IMR-90 (cell line): ENCODE data around the gene ITGB2. TPM values are rescaled to one million over a fixed set of nuclear protein-coding genes. Genes with fewer than 3 reads are reported as not detected.

Source experiments
- ATAC-seq: fragments of 200-7000 bp; cut with Tn5 transposase; 2 replicates; pipeline ENCODE4 v1.9.1; 2020; ENCODE audit warnings: low read depth, mild to moderate bottlenecking, moderate library complexity
- BruUV-seq: library from RNA; stranded (reverse); fragments of 400-500 nt; replicated peaks from 2 replicates; lab custom pipeline; 2021; lab: Mats Ljungman, UMichigan
- CTCF ChIA-PET: fragments of 300-600 bp; formaldehyde crosslinking; extraction: SDS; loops from one replicate; lab custom pipeline; 2021; ENCODE audit warnings: antibody characterized with exemption; lab: Yijun Ruan, JAX
- POLR2A ChIA-PET: fragments of 300-600 bp; sonication (Branson Sonifier 250); formaldehyde crosslinking; loops from one replicate; lab custom pipeline; 2022; ENCODE audit warnings: antibody characterized with exemption; ENCODE audit not compliant: unreplicated experiment; lab: Charles Lee
- DNase-seq: peaks from one replicate; pipeline ENCODE4 v3.0.0; 2013
- H2AFZ ChIP-seq: replicated peaks from 2 replicates; pipeline ENCODE3; 2013; ENCODE audit warnings: low read length, mild to moderate bottlenecking; ENCODE audit not compliant: poor library complexity
- H2AK5ac ChIP-seq: 2 replicates; pipeline ENCODE4 v1.6.1; 2013; ENCODE audit warnings: low read depth, low read length, inconsistent platforms
- H2AK9ac ChIP-seq: replicated peaks from 2 replicates; pipeline ENCODE3; 2013; ENCODE audit warnings: mild to moderate bottlenecking, low read depth, low read length, moderate library complexity; ENCODE audit not compliant: poor library complexity
- H2BK120ac ChIP-seq: 2 replicates; pipeline ENCODE4 v1.6.1; 2013; ENCODE audit warnings: low read depth, low read length, inconsistent platforms
- H2BK15ac ChIP-seq: 3 replicates; pipeline ENCODE4 v1.6.1; 2013; ENCODE audit warnings: low read depth, low read length, inconsistent platforms
- H2BK20ac ChIP-seq: 2 replicates; pipeline ENCODE4 v1.6.1; 2013; ENCODE audit warnings: low read depth, mild to moderate bottlenecking, inconsistent platforms, low read length, moderate library complexity
- H2BK5ac ChIP-seq: 2 replicates; pipeline ENCODE4 v1.6.1; 2013; ENCODE audit warnings: mild to moderate bottlenecking, low read depth, low read length, inconsistent platforms; ENCODE audit not compliant: poor library complexity, severe bottlenecking
- H3K14ac ChIP-seq: replicated peaks from 2 replicates; pipeline ENCODE4 v1.6.1; 2013; ENCODE audit warnings: low read depth, low read length, inconsistent platforms
- H3K18ac ChIP-seq: 2 replicates; pipeline ENCODE4 v1.6.1; 2013; ENCODE audit warnings: low read depth, low read length, control low read depth
- H3K23ac ChIP-seq: 2 replicates; pipeline ENCODE4 v1.6.1; 2013; ENCODE audit warnings: low read depth, low read length, inconsistent platforms
- H3K27ac ChIP-seq: 2 replicates; pipeline ENCODE4 v1.5.1; 2013; ENCODE audit warnings: mild to moderate bottlenecking, control low read depth, low read length; ENCODE audit not compliant: insufficient read depth
- H3K27me3 ChIP-seq: 2 replicates; pipeline ENCODE4 v1.6.1; 2013; ENCODE audit warnings: low read length; ENCODE audit not compliant: control insufficient read depth, insufficient read depth
- H3K36me3 ChIP-seq: 2 replicates; pipeline ENCODE4 v1.6.1; 2013; ENCODE audit warnings: low read length, mixed read lengths; ENCODE audit not compliant: control insufficient read depth, insufficient read depth
- H3K4ac ChIP-seq: 2 replicates; pipeline ENCODE4 v1.6.1; 2013; ENCODE audit warnings: low read depth, low read length, inconsistent platforms
- H3K4me1 ChIP-seq: 2 replicates; pipeline ENCODE4 v1.6.1; 2013; ENCODE audit warnings: low read length, mixed read lengths; ENCODE audit not compliant: control insufficient read depth, insufficient read depth
- H3K4me2 ChIP-seq: 2 replicates; pipeline ENCODE4 v1.6.1; 2013; ENCODE audit warnings: low read depth, mild to moderate bottlenecking, control low read depth, low read length, moderate library complexity
- H3K4me3 ChIP-seq: 2 replicates; pipeline ENCODE4 v1.5.1; 2013; ENCODE audit warnings: low read depth, mild to moderate bottlenecking, control low read depth, low read length, moderate library complexity; ENCODE audit not compliant: insufficient read depth
- H3K56ac ChIP-seq: 2 replicates; pipeline ENCODE4 v1.6.1; 2013; ENCODE audit warnings: low read length, inconsistent platforms; ENCODE audit not compliant: insufficient read depth; ENCODE audit errors: extremely low read depth
- H3K79me1 ChIP-seq, 2 experiments: 2 replicates each; pipeline ENCODE4 v1.6.1; 2013; ENCODE audit warnings: low read length in 2 of 2, inconsistent platforms in 1 of 2, low read depth in 1 of 2
- H3K9ac ChIP-seq: 2 replicates; pipeline ENCODE4 v1.6.1; 2013; ENCODE audit warnings: low read depth, low read length, control low read depth
- H3K9me1 ChIP-seq: 2 replicates; pipeline ENCODE4 v1.6.1; 2013; ENCODE audit warnings: low read length, inconsistent platforms; ENCODE audit not compliant: insufficient read depth
- H3K9me3 ChIP-seq: 2 replicates; pipeline ENCODE4 v1.6.1; 2013; ENCODE audit warnings: low read length; ENCODE audit not compliant: control insufficient read depth, insufficient read depth
- H4K20me1 ChIP-seq: 2 replicates; pipeline ENCODE4 v1.6.1; 2013; ENCODE audit warnings: low read length, inconsistent platforms; ENCODE audit not compliant: insufficient read depth
- H4K5ac ChIP-seq: 2 replicates; pipeline ENCODE4 v1.6.1; 2013; ENCODE audit warnings: mild to moderate bottlenecking, low read depth, low read length, control low read depth
- H4K8ac ChIP-seq, 2 experiments: 2 replicates each; pipeline ENCODE4 v1.6.1; 2013; ENCODE audit warnings: low read depth in 2 of 2, low read length in 2 of 2, control low read depth in 1 of 2, inconsistent platforms in 1 of 2
- H4K91ac ChIP-seq: 2 replicates; pipeline ENCODE4 v1.6.1; 2013; ENCODE audit warnings: low read depth, low read length, inconsistent platforms; ENCODE audit not compliant: insufficient read depth
- BHLHE40 ChIP-seq: fragments of 150-350 bp; IDR thresholded peaks from 2 replicates; pipeline ENCODE4 v1.6.1; 2016; ENCODE audit warnings: mild to moderate bottlenecking, low read depth, low read length
- CEBPB ChIP-seq: IDR thresholded peaks from 2 replicates; pipeline ENCODE4 v1.6.1; 2012; ENCODE audit warnings: low read depth, low read length, improper control_type of control experiment
- CHD1 ChIP-seq: IDR thresholded peaks from 2 replicates; pipeline ENCODE4 v1.6.1; 2012; ENCODE audit warnings: low read depth, low read length, improper control_type of control experiment
- FOS ChIP-seq: fragments of 150-350 bp; IDR thresholded peaks from 2 replicates; pipeline ENCODE4 v1.6.1; 2016; ENCODE audit warnings: low read depth, low read length
- MAFK ChIP-seq: IDR thresholded peaks from 2 replicates; pipeline ENCODE4 v1.6.1; 2012; ENCODE audit warnings: low read depth, low read length, improper control_type of control experiment
- MAZ ChIP-seq: IDR thresholded peaks from 2 replicates; pipeline ENCODE4 v1.6.1; 2012; ENCODE audit warnings: low read depth, mild to moderate bottlenecking, low read length, improper control_type of control experiment, moderate library complexity, borderline replicate concordance
- MXI1 ChIP-seq: IDR thresholded peaks from 2 replicates; pipeline ENCODE4 v1.6.1; 2012; ENCODE audit warnings: low read depth, mild to moderate bottlenecking, low read length, moderate library complexity, borderline replicate concordance
- NFE2L2 ChIP-seq: fragments of 150-350 bp; IDR thresholded peaks from 2 replicates; pipeline ENCODE4 v1.6.1; 2016; ENCODE audit warnings: low read depth, mild to moderate bottlenecking, low read length
- POLR2A ChIP-seq: IDR thresholded peaks from 2 replicates; pipeline ENCODE4 v1.6.1; 2012; ENCODE audit warnings: mild to moderate bottlenecking, low read depth, low read length
- RAD21 ChIP-seq: IDR thresholded peaks from 2 replicates; pipeline ENCODE4 v1.6.1; 2012; ENCODE audit warnings: low read length, improper control_type of control experiment
- RCOR1 ChIP-seq: IDR thresholded peaks from 2 replicates; pipeline ENCODE4 v1.6.1; 2012; ENCODE audit warnings: mild to moderate bottlenecking, low read length, improper control_type of control experiment; ENCODE audit not compliant: insufficient replicate concordance
- RFX5 ChIP-seq: IDR thresholded peaks from 2 replicates; pipeline ENCODE4 v1.8.0; 2012; ENCODE audit warnings: low read depth, mild to moderate bottlenecking, low read length, moderate library complexity
- SMC3 ChIP-seq: fragments of 150-350 bp; IDR thresholded peaks from 2 replicates; pipeline ENCODE4 v1.6.1; 2016; ENCODE audit warnings: low read depth, mild to moderate bottlenecking, antibody characterized with exemption, low read length, moderate library complexity
- WGBS, 2 experiments: methylation state at CpG; one replicate each; pipeline versions ENCODE4 v1.1.5 to v1.1.7; 2013; ENCODE audit warnings: missing lambda C conversion rate in 2 of 2; ENCODE audit not compliant: insufficient read length in 1 of 2; ENCODE audit errors: extremely low coverage in 2 of 2; 5-methylcytosine and 5-hydroxymethylcytosine counted together
- dilution Hi-C: fragments of 300-500 bp; cut with HindIII; formaldehyde crosslinking; loops from one replicate; pipeline ENCODE4 v1.14.3; 2018; ENCODE audit warnings: low sequenced_read_pairs; ENCODE audit not compliant: unreplicated experiment
- in situ Hi-C: fragments of 300-500 bp; cut with MboI; formaldehyde crosslinking; loops from 3 replicates; pipeline ENCODE4 v1.14.3; 2019; ENCODE audit warnings: low sequenced_read_pairs, inconsistent platforms, mixed read lengths
- intact Hi-C: fragments of 100-400 bp; cut with micrococcal nuclease; formaldehyde crosslinking; loops from 2 replicates; pipeline ENCODE4 v1.10.0; 2022
- polyA plus RNA-seq, 3 experiments: library from polyadenylated mRNA; depleted of rRNA; stranded (reverse); fragments of >200 nt; gene quantifications; 2 replicates each; pipeline ENCODE4 v1.2.3, GENCODE V29; 2012; ENCODE audit warnings: low replicate concordance in 1 of 3
- total RNA-seq: library from RNA; depleted of rRNA; stranded (reverse); fragments of >200 nt; gene quantifications from 2 replicates; pipeline ENCODE4 v1.2.3, GENCODE V29; 2012
- TF ChIP-seq, protein P1 (sequence below): conservative IDR thresholded peaks from 2 replicates; pipeline ENCODE4 v1.5.1; 2012; ENCODE audit warnings: mild to moderate bottlenecking, low read depth, low read length, improper control_type of control experiment
- TF ChIP-seq, protein P2 (sequence below): fragments of 150-350 bp; IDR thresholded peaks from 2 replicates; pipeline ENCODE4 v1.6.1; 2016; ENCODE audit warnings: low read depth, mild to moderate bottlenecking, low read length, moderate library complexity, borderline replicate concordance
- TF ChIP-seq, protein P3 (sequence below): fragments of 150-350 bp; IDR thresholded peaks from 2 replicates; pipeline ENCODE4 v1.6.1; 2017; ENCODE audit warnings: mild to moderate bottlenecking, antibody characterized with exemption, low read length, low read depth

ITGB2 gene
- total and polyA plus RNA-seq, 2 of the 4 experiments (the other 2 are of a cell fraction), result 0.14 TPM; not detected in 1

DNA sequence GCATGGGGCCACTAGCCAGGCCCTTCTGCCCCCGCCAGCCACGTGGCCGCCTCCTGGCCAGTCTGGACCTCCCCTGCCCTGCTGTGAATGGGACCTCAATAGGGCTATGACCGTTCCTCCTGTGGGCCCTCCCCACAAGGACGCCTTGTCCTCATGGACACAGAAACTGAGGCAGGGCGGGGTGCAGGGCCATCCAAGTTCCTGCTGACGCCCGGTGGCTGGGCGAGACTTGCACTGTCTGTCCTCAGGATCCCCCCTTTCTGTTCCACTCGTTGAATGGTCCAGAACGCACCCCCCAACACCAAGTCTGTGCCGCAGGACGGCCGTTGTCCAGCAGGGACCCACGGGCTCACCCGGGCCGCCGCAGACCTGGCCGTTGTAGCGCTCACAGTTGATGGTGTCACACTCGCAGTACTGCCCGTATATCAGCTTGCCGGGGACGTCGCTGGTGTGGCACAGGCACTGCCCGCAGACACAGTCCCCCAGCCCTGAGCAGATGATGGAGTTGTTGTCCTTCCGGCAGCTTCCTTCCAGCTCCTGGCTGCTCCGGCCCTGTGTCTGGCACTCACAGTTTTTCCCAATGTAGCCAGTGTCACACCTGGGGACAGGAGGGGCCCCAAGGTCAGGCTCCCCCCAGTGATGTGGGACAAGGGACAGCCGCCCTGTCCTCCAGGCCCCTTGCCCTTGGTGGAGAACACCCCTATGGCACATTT lies 30.9 kb downstream of the ITGB2 start:
- H3K9me1 ChIP-seq, result no peaks in the 10 kb centered on the region
- no TSS peak for BruUV-seq
- intact Hi-C loops, result loop anchor here (5.0 kb wide), 1 partner anchor 248 kb away; no protein-coding TSS in a partner anchor
- TF ChIP-seq, protein P1, sequence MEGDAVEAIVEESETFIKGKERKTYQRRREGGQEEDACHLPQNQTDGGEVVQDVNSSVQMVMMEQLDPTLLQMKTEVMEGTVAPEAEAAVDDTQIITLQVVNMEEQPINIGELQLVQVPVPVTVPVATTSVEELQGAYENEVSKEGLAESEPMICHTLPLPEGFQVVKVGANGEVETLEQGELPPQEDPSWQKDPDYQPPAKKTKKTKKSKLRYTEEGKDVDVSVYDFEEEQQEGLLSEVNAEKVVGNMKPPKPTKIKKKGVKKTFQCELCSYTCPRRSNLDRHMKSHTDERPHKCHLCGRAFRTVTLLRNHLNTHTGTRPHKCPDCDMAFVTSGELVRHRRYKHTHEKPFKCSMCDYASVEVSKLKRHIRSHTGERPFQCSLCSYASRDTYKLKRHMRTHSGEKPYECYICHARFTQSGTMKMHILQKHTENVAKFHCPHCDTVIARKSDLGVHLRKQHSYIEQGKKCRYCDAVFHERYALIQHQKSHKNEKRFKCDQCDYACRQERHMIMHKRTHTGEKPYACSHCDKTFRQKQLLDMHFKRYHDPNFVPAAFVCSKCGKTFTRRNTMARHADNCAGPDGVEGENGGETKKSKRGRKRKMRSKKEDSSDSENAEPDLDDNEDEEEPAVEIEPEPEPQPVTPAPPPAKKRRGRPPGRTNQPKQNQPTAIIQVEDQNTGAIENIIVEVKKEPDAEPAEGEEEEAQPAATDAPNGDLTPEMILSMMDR, result no peak
- TF ChIP-seq MAZ (no peak), FOS (no peak), POLR2A (no peak), RFX5 (no peak), RAD21 (no peak), NFE2L2 (no peak), RCOR1 (no peak), SMC3 (no peak), MAFK (no peak), CHD1 (no peak), CEBPB (no peak), BHLHE40 (no peak), MXI1 (no peak)
- TF ChIP-seq, protein P2, sequence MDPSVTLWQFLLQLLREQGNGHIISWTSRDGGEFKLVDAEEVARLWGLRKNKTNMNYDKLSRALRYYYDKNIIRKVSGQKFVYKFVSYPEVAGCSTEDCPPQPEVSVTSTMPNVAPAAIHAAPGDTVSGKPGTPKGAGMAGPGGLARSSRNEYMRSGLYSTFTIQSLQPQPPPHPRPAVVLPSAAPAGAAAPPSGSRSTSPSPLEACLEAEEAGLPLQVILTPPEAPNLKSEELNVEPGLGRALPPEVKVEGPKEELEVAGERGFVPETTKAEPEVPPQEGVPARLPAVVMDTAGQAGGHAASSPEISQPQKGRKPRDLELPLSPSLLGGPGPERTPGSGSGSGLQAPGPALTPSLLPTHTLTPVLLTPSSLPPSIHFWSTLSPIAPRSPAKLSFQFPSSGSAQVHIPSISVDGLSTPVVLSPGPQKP, result no peak
- TF ChIP-seq, protein P3, sequence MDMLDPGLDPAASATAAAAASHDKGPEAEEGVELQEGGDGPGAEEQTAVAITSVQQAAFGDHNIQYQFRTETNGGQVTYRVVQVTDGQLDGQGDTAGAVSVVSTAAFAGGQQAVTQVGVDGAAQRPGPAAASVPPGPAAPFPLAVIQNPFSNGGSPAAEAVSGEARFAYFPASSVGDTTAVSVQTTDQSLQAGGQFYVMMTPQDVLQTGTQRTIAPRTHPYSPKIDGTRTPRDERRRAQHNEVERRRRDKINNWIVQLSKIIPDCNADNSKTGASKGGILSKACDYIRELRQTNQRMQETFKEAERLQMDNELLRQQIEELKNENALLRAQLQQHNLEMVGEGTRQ, result no peak
- H3K9me3 ChIP-seq, result peaks cover 7% of the 10 kb centered on the region
- in situ Hi-C loops, result no loop called here
- H4K5ac ChIP-seq, result no peak overlapping the region
- no peak overlapping the region for H3K4ac ChIP-seq
- no peak overlapping the region for H3K9ac ChIP-seq
- H3K79me1 ChIP-seq, result no peaks in the 10 kb centered on the region
- no peak overlapping the region for H2BK15ac ChIP-seq
- no peak for DNase-seq
- no peak overlapping the region for H3K4me3 ChIP-seq
- ChIA-PET CTCF (no interaction called here), POLR2A (no interaction called here)
- no peak overlapping the region for H3K27ac ChIP-seq
- peaks cover 55% of the 10 kb centered on the region for H3K27me3 ChIP-seq
- H4K91ac ChIP-seq, result no peak overlapping the region
- no peak overlapping the region for H2BK120ac ChIP-seq
- H2AFZ ChIP-seq, result no peak overlapping the region
- H2BK20ac ChIP-seq, result no peak overlapping the region
- H2AK9ac ChIP-seq, result no peak overlapping the region
- H3K4me2 ChIP-seq, result no peak overlapping the region
- no peak overlapping the region for H3K18ac ChIP-seq
- H3K56ac ChIP-seq, result no peak overlapping the region
- no peak overlapping the region for H3K23ac ChIP-seq
- 89% methylated on average over 13 of the region's 29 CpGs; no CpG with 5 or more reads in 1 of the 2 experiments for WGBS, 2 experiments
- H2BK5ac ChIP-seq, result no peak overlapping the region
- H3K14ac ChIP-seq, result no peak overlapping the region
- dilution Hi-C loops, result no loop called here
- H2AK5ac ChIP-seq, result no peak overlapping the region
- 0 out of 2 replicates have a peak, but pooled peaks cover 5% of the 10 kb centered on the region for H4K20me1 ChIP-seq
- no peak for ATAC-seq
- H3K4me1 ChIP-seq, result no peaks in the 10 kb centered on the region
- H4K8ac ChIP-seq, result no peak overlapping the region
- no peaks in the 10 kb centered on the region for H3K36me3 ChIP-seq
